Stomach smooth muscle (tissue), 2 donors: Measurements from ENCODE around the gene CAMKK1.

Experiments
- H3K27ac ChIP-seq: one replicate; pipeline ENCODE4 v1.7.0; 2013; ENCODE audit warnings: mild to moderate bottlenecking, low read length, inconsistent platforms
- H3K27me3 ChIP-seq, 2 donors: one replicate each; pipeline ENCODE4 v1.7.0; 2013; ENCODE audit warnings: low read length in 2 of 2; ENCODE audit not compliant: insufficient read depth in 2 of 2, control insufficient read depth in 1 of 2
- H3K36me3 ChIP-seq, 2 donors: one replicate each; pipeline ENCODE4 v1.7.0; 2013; ENCODE audit warnings: low read length in 2 of 2; ENCODE audit not compliant: control insufficient read depth in 2 of 2, insufficient read depth in 2 of 2
- H3K4me1 ChIP-seq: one replicate; pipeline ENCODE4 v1.7.0; 2013; ENCODE audit warnings: low read length; ENCODE audit not compliant: control insufficient read depth, insufficient read depth
- H3K4me3 ChIP-seq, 2 donors: one replicate each; pipeline ENCODE4 v1.7.0; 2013; ENCODE audit warnings: low read length in 2 of 2
- H3K9ac ChIP-seq, 2 donors: one replicate each; pipeline ENCODE4 v1.7.0; 2013; ENCODE audit warnings: low read length in 2 of 2, mild to moderate bottlenecking in 1 of 2
- H3K9me3 ChIP-seq, 2 donors: one replicate each; pipeline ENCODE4 v1.7.0; 2013; ENCODE audit warnings: low read length in 2 of 2; ENCODE audit not compliant: control insufficient read depth in 2 of 2
- donor health status: healthy.
- donor health status: Pancreatic carcinoma.

CAMKK1 gene

GRCh38 chr17:3826191-3826590 lies 66.7 kb downstream of the CAMKK1 start:
- Histone ChIP-seq H3K27ac (no peak overlapping the region), H3K4me3 (no peak overlapping the region), H3K27me3 (no peaks in the 10 kb centered on the region), H3K4me1 (peaks cover 16% of the 10 kb centered on the region), H3K9ac (no peak overlapping the region), H3K9me3 (no peaks in the 10 kb centered on the region), H3K36me3 (peaks cover 30 to 37% of the 10 kb centered on the region in 2 donors)

GRCh38 chr17:3821101-3821500 lies 71.8 kb downstream of the CAMKK1 start:
- Histone ChIP-seq H3K36me3 (peaks cover 51 to 59% of the 10 kb centered on the region in 2 donors), H3K4me1 (peaks cover 5% of the 10 kb centered on the region), H3K4me3 (no peak overlapping the region), H3K27ac (no peak overlapping the region), H3K27me3 (no peaks in the 10 kb centered on the region), H3K9ac (no peak overlapping the region), H3K9me3 (no peaks in the 10 kb centered on the region)

- Histone ChIP-seq H3K27ac (no peak overlapping the region), H3K36me3 (peaks cover 51 to 55% of the 10 kb centered on the region in 2 donors), H3K4me1 (peaks cover 5% of the 10 kb centered on the region), H3K4me3 (no peak overlapping the region), H3K9ac (no peak overlapping the region), H3K27me3 (no peaks in the 10 kb centered on the region), H3K9me3 (no peaks in the 10 kb centered on the region)
Measured at GRCh38 chr17:3818786-3819185, 74.1 kb downstream of the CAMKK1 start.

GRCh38 chr17:3817851-3818605 lies 74.8 kb downstream of the CAMKK1 start:
- H3K27ac ChIP-seq, result no peak overlapping the region
- no peaks in the 10 kb centered on the region for H3K9me3 ChIP-seq
- H3K36me3 ChIP-seq, result peaks cover 50 to 53% of the 10 kb centered on the region in 2 donors
- no peaks in the 10 kb centered on the region for H3K27me3 ChIP-seq
- no peak overlapping the region for H3K4me3 ChIP-seq
- no peak overlapping the region for H3K9ac ChIP-seq
- H3K4me1 ChIP-seq, result peaks cover 5% of the 10 kb centered on the region

- peaks cover 48 to 55% of the 10 kb centered on the region in 2 donors for H3K36me3 ChIP-seq
Measured at GRCh38 chr17:3815925-3816324, 76.9 kb downstream of the CAMKK1 start.

GRCh38 chr17:3815122-3815521 lies 77.7 kb downstream of the CAMKK1 start:
- no peaks in the 10 kb centered on the region for H3K27me3 ChIP-seq
- peaks cover 48 to 59% of the 10 kb centered on the region in 2 donors for H3K36me3 ChIP-seq
- H3K4me3 ChIP-seq, result no peak overlapping the region
- no peak overlapping the region for H3K27ac ChIP-seq
- no peak overlapping the region for H3K9ac ChIP-seq
- peaks cover 5% of the 10 kb centered on the region for H3K4me1 ChIP-seq
- no peaks in the 10 kb centered on the region for H3K9me3 ChIP-seq

More at GRCh38 chr17:3815925-3816324, 76.9 kb downstream of the CAMKK1 start:
- Histone ChIP-seq H3K27me3 (no peaks in the 10 kb centered on the region), H3K4me3 (no peak overlapping the region), H3K4me1 (peaks cover 5% of the 10 kb centered on the region), H3K9ac (no peak overlapping the region), H3K9me3 (no peaks in the 10 kb centered on the region), H3K27ac (no peak overlapping the region)

GRCh38 chr17:3814361-3814760 lies 78.5 kb downstream of the CAMKK1 start:
- peaks cover 52 to 63% of the 10 kb centered on the region in 2 donors for H3K36me3 ChIP-seq
- H3K9me3 ChIP-seq, result no peaks in the 10 kb centered on the region
- peaks cover 5% of the 10 kb centered on the region for H3K4me1 ChIP-seq
- H3K27ac ChIP-seq, result no peak overlapping the region
- H3K4me3 ChIP-seq, result no peak overlapping the region
- H3K27me3 ChIP-seq, result no peaks in the 10 kb centered on the region
- H3K9ac ChIP-seq, result no peak overlapping the region

GRCh38 chr17:3813171-3813570 lies 79.7 kb downstream of the CAMKK1 start:
- H3K27ac ChIP-seq, result no peak overlapping the region
- H3K27me3 ChIP-seq, result no peaks in the 10 kb centered on the region
- H3K36me3 ChIP-seq, result peaks cover 48 to 66% of the 10 kb centered on the region in 2 donors
- no peaks in the 10 kb centered on the region for H3K4me1 ChIP-seq
- no peaks in the 10 kb centered on the region for H3K9me3 ChIP-seq
- H3K9ac ChIP-seq, result no peak overlapping the region
- no peak overlapping the region for H3K4me3 ChIP-seq

GRCh38 chr17:3812771-3813170 lies 80.1 kb downstream of the CAMKK1 start:
- no peak overlapping the region for H3K4me3 ChIP-seq
- H3K27ac ChIP-seq, result no peak overlapping the region

GRCh38 chr17:3812284-3812683 lies 80.6 kb downstream of the CAMKK1 start:
- Histone ChIP-seq H3K9me3 (no peaks in the 10 kb centered on the region), H3K4me3 (no peak overlapping the region), H3K4me1 (no peaks in the 10 kb centered on the region), H3K36me3 (peaks cover 49 to 68% of the 10 kb centered on the region in 2 donors), H3K9ac (no peak overlapping the region), H3K27me3 (no peaks in the 10 kb centered on the region), H3K27ac (no peak overlapping the region)

More at GRCh38 chr17:3812771-3813170, 80.1 kb downstream of the CAMKK1 start:
- Histone ChIP-seq H3K4me1 (no peaks in the 10 kb centered on the region), H3K9ac (no peak overlapping the region), H3K36me3 (peaks cover 46 to 65% of the 10 kb centered on the region in 2 donors), H3K27me3 (no peaks in the 10 kb centered on the region), H3K9me3 (no peaks in the 10 kb centered on the region)
